Chondrocyte (in vitro differentiated cells): ENCODE results near the gene KCNC4. TPM values are rescaled to one million over a fixed set of nuclear protein-coding genes. Genes with fewer than 3 reads are reported as not detected.

Source experiments
- DNase-seq: peaks from one replicate; pipeline ENCODE4 v3.0.0; 2021; ENCODE audit warnings: mixed read lengths, low spot score
- H3K27ac Mint-ChIP-seq: one replicate; pipeline ENCODE4 v1.8.0; 2021; ENCODE audit warnings: mild to moderate bottlenecking, moderate library complexity, mixed read lengths; ENCODE audit not compliant: unreplicated experiment
- H3K27me3 Mint-ChIP-seq: 2 replicates; pipeline ENCODE4 v1.8.0; 2021; ENCODE audit warnings: low read depth, mixed read lengths
- H3K36me3 Mint-ChIP-seq: 2 replicates; pipeline ENCODE4 v1.8.0; 2021; ENCODE audit warnings: low read depth, mixed read lengths
- H3K4me1 Mint-ChIP-seq: 2 replicates; pipeline ENCODE4 v1.8.0; 2021; ENCODE audit warnings: low read depth, mild to moderate bottlenecking, mixed read lengths
- H3K4me3 Mint-ChIP-seq: one replicate; pipeline ENCODE4 v1.8.0; 2021; ENCODE audit warnings: mild to moderate bottlenecking, moderate library complexity, mixed read lengths; ENCODE audit not compliant: unreplicated experiment
- H3K9me3 Mint-ChIP-seq: 2 replicates; pipeline ENCODE4 v1.8.0; 2021; ENCODE audit warnings: low read depth, mixed read lengths
- total RNA-seq: library from RNA; stranded (reverse); gene quantifications from 3 replicates; pipeline ENCODE4 v1.2.1, GENCODE V29; 2021
- TF ChIP-seq, protein P1 (sequence below): fragments of 200-600 bp; sonication (generic); IDR thresholded peaks from 2 replicates; pipeline ENCODE4 v1.5.0; 2021; ENCODE audit warnings: antibody characterized with exemption, mild to moderate bottlenecking, moderate library complexity

KCNC4 gene
- total RNA-seq, 1 donor from 2014 or later, result 2.7 TPM

DNA sequence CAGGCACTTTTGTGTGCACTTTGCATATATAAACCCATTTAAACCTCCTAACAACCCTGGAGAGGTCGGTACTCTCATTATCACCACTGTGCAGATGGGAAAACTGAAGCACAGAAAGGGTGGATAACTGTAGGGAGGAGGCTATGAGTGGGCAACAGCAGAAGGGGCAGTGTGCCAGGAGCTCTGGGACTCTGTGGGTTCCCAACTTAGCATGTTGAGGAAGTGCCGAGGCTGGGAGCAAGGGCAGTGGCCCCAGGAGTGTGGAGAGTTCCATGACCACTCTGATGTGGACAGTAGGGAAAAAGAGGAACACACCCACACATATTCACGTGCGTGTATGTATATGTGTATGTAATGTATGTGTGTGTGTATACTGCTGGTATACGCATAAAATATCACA is 25.7 kb upstream of the KCNC4 start:
- Mint-ChIP-seq H3K4me1 (peaks cover 35% of the 10 kb centered on the region), H3K27ac (no peak overlapping the region), H3K36me3 (no peaks in the 10 kb centered on the region), H3K4me3 (no peak overlapping the region), H3K27me3 (no peaks in the 10 kb centered on the region), H3K9me3 (no peaks in the 10 kb centered on the region)
- peak; percentile 1 for DNase-seq
- TF ChIP-seq, protein P1, sequence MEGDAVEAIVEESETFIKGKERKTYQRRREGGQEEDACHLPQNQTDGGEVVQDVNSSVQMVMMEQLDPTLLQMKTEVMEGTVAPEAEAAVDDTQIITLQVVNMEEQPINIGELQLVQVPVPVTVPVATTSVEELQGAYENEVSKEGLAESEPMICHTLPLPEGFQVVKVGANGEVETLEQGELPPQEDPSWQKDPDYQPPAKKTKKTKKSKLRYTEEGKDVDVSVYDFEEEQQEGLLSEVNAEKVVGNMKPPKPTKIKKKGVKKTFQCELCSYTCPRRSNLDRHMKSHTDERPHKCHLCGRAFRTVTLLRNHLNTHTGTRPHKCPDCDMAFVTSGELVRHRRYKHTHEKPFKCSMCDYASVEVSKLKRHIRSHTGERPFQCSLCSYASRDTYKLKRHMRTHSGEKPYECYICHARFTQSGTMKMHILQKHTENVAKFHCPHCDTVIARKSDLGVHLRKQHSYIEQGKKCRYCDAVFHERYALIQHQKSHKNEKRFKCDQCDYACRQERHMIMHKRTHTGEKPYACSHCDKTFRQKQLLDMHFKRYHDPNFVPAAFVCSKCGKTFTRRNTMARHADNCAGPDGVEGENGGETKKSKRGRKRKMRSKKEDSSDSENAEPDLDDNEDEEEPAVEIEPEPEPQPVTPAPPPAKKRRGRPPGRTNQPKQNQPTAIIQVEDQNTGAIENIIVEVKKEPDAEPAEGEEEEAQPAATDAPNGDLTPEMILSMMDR, result no peak

DNA sequence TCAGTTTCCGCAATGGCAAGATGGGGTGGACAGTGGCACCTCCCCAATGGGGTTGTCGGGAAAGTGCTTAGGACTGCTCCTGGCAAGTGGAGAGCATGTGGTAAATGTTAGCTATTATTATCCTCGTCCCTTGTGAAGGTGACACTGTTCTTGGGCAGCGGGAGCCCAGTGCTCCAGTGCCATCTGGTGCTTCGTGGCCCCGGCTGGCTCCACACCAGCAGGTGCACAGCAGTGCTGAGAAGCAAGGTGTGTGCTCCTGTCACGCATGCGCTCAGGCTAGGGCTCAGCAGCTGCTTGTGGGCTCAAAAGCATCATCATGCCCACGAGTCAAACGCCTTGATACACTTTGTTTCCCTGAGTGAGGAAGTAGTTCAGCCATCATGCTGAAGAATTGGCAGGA is 24.9 kb upstream of the KCNC4 start:
- H3K27ac Mint-ChIP-seq, result no peak overlapping the region
- no peaks in the 10 kb centered on the region for H3K27me3 Mint-ChIP-seq
- peaks cover 43% of the 10 kb centered on the region for H3K4me1 Mint-ChIP-seq
- no peaks in the 10 kb centered on the region for H3K9me3 Mint-ChIP-seq
- DNase-seq, result no peak
- TF ChIP-seq, protein P1, result no peak
- no peaks in the 10 kb centered on the region for H3K36me3 Mint-ChIP-seq
- no peak overlapping the region for H3K4me3 Mint-ChIP-seq

DNA sequence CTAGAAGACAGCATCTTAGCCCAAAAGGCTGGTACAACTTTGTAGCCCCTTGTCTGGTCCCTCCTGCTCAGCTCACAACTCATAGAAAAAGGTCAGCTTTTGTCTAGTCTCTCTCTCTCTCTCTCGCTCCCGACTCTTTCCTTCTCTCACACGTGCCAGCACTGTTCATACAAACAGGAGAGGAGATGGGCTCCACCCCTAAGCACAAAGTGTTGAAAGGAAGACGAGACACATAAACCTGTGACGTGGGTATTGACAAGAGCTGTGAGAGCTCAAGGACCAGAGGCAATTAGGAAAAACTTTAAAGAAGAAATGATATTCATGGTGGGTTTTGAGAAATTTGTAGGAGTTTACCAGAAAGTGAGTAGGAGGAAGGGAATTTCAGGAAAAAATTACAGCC is 23.6 kb upstream of the KCNC4 start:
- H3K4me1 Mint-ChIP-seq, result peaks cover 52% of the 10 kb centered on the region
- peak overlapping the region; percentile 94 for H3K27ac Mint-ChIP-seq
- TF ChIP-seq, protein P1, result no peak
- H3K4me3 Mint-ChIP-seq, result peak overlapping the region; percentile 37
- no peaks in the 10 kb centered on the region for H3K36me3 Mint-ChIP-seq
- H3K27me3 Mint-ChIP-seq, result no peaks in the 10 kb centered on the region
- no peaks in the 10 kb centered on the region for H3K9me3 Mint-ChIP-seq
- no peak for DNase-seq

DNA sequence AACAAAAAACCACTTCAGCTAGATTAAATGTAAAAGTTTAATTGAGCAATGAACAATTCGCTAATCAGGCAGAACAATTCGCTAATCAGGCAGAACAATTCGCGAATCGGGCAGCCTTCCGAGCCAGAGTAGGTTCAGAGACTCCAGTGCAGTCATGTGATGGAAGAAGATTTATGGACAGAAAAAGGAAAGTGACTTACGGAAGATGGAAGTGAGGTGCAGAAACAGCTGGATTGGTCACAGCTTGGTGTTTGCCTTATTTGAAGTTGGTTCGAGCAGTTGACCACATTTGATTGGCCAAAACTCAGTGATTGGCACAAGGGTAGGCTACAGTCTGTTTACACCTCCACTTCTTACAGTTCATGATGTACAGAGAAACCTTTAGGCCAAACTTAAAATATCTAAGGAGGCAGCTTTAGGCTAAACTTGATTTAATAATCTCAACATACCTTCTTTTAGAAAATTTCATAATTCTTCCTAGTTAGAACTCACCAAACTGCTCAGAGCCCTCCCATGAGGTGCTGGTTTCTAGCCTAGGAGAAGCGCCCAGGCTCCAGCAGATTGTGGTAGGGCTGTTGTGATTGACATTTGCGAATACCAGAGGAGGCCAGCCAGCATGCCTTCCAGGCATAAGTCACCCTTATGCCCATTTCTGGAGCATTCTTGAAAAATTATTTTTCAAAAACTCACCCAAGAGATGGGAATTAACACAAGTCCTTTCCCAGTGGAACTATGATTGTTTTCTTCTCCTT is 22.8 kb upstream of the KCNC4 start:
- H3K9me3 Mint-ChIP-seq, result no peaks in the 10 kb centered on the region
- H3K36me3 Mint-ChIP-seq, result no peaks in the 10 kb centered on the region
- TF ChIP-seq, protein P1, result no peak
- H3K4me1 Mint-ChIP-seq, result peaks cover 52% of the 10 kb centered on the region
- no peaks in the 10 kb centered on the region for H3K27me3 Mint-ChIP-seq
- H3K4me3 Mint-ChIP-seq, result peak overlapping the region; percentile 37
- H3K27ac Mint-ChIP-seq, result peak overlapping the region; percentile 94
- DNase-seq, result no peak

DNA sequence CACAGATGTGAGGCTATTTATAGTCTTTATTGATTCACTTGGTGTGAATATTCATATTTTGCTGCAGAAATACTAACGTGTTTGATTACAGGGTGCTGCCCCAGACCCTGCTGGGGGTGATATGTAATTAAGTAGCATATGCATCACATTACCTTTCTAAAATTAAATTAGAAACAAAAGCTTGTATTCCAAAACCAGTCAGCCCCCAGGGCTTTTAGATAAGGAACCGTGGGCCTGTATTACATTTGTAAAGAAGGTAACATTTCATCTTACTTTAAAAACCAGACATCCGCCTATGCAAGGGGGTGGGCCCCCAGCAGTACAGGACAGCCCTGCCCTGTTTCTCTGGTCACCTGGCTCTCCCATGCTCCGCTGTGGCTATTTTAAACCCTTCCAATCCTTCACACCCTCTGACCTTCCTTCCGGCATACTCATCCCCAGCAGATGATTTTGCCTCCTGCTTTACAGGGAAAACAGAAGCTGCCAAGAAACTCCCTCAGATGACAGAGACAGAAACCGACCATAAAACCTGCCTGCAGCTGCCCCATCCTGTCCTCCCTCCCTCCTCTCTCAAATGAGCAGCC is 22.0 kb upstream of the KCNC4 start:
- H3K27ac Mint-ChIP-seq, result peak overlapping the region; percentile 94
- no peak for DNase-seq
- no peaks in the 10 kb centered on the region for H3K36me3 Mint-ChIP-seq
- H3K4me1 Mint-ChIP-seq, result peaks cover 52% of the 10 kb centered on the region
- H3K9me3 Mint-ChIP-seq, result no peaks in the 10 kb centered on the region
- H3K27me3 Mint-ChIP-seq, result no peaks in the 10 kb centered on the region
- peak overlapping the region; percentile 37 for H3K4me3 Mint-ChIP-seq
- TF ChIP-seq, protein P1, result no peak
